GM18868 (cell line): Measurements from ENCODE around the gene ALKBH7.
"Not testable (repeated sequence)": the region's sequence is repeated elsewhere in the genome, so short reads cannot be mapped to it uniquely, and the experiment has no call there.

ENCODE experiments used
- ATAC-seq: cut with Tn5 transposase; IDR thresholded peaks from one replicate; pipeline ENCODE4 v1.9.1; 2021; ENCODE audit warnings: mild to moderate bottlenecking, moderate library complexity; ENCODE audit not compliant: unreplicated experiment

The ALKBH7 gene

GRCh38 chr19:6396305-6396704 lies 23.7 kb downstream of the ALKBH7 start:
- ATAC-seq: no peak

- not testable (repeated sequence) for ATAC-seq
These were observed 27.7 kb downstream of the ALKBH7 start for GRCh38 chr19:6400062-6400944.

DNA sequence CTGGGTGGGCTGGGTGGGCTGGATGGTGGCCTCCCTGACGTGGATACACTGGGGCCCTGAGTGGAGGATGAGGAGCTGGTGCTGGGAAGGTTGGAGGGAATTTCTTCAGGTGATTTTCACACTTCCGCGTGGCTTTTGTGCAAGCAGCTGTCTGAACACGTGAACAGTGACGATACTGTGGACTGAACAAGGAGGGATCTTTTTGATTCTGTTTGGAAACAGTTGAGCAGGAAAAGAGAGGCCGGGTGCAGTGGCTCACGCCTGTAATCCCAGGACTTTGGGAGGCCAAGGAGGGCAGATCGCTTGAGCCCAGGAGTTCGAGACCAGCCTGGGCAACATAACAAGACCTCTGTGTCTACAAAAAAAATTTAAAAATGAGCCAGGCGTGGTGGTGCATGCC lies 29.5 kb downstream of the ALKBH7 start:
- no peak for ATAC-seq

- ATAC-seq: no peak
These were observed 30.4 kb downstream of the ALKBH7 start for GRCh38 chr19:6402837-6403608.

- ATAC-seq: no peak
These were observed 33.8 kb downstream of the ALKBH7 start for GRCh38 chr19:6406401-6406800.

DNA sequence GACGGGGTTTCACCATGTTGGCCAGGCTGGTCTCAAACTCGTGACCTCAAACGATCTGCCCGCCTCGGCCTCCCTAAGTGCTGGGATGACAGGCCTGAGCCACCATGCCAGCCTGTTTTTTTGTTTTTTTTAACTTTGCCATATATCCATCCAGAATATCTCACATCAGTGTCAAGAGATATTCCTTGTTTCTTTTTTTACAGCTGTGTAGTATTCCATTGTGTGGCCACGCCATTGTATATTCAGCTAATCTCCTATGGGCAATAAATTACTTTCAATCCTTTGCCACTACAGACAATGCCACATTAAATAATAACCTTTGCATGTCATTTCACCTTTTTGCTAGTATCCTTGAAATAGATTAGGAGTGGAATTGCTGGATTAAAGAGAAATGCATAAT lies 36.8 kb downstream of the ALKBH7 start:
- ATAC-seq: no peak

GRCh38 chr19:6412061-6412446 lies 39.5 kb downstream of the ALKBH7 start:
- no peak for ATAC-seq

DNA sequence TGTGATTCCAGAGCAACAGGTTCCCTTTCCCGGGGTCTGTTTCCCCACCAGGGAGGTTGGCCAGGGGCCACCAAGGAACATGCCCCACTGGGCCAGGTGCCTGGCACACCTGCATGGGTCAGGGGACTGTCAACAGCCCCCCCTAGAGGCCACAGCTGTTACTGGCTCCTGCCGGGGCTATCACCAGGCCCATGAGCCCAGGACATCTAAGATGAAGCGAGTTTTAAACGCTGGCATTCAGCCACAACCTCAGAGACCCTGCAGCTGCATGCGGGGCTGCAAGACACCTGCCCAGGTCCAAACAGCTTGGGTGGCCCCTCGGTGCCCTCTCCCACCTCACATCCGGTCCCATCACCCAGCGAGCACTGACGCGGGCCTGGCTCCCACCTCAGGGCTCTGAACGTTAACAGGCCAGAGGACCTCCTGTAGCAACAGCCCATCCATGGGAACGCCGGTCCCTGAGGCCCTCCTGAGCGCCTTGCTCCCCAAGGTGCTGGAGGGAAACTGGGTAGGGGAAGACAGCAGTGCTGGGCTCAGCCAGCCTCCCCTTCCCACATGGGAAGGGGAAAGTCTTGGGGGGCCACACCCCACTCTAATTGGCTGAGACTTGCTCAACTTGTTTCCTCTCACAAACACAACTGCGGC lies 40.0 kb downstream of the ALKBH7 start:
- no peak for ATAC-seq

DNA sequence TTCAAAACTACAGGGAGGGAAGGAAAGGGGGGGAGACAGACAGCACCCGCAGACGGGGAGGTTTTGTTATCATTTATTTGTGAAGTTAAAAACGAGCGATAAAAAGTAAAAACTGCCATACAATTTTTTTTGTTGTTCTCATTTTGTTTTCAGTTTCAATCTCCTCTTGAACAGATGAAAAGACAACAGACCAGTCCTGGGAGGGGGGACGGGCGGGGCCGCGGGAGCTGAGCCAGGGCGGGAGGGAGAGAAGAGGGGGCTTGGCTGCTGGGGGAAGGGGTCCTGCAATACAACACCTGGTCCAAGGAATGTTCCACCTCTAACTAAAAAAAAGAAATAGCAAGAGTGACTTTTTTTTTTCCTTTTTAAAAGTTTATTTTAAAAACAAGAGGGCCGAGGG lies 40.7 kb downstream of the ALKBH7 start:
- no peak for ATAC-seq

DNA sequence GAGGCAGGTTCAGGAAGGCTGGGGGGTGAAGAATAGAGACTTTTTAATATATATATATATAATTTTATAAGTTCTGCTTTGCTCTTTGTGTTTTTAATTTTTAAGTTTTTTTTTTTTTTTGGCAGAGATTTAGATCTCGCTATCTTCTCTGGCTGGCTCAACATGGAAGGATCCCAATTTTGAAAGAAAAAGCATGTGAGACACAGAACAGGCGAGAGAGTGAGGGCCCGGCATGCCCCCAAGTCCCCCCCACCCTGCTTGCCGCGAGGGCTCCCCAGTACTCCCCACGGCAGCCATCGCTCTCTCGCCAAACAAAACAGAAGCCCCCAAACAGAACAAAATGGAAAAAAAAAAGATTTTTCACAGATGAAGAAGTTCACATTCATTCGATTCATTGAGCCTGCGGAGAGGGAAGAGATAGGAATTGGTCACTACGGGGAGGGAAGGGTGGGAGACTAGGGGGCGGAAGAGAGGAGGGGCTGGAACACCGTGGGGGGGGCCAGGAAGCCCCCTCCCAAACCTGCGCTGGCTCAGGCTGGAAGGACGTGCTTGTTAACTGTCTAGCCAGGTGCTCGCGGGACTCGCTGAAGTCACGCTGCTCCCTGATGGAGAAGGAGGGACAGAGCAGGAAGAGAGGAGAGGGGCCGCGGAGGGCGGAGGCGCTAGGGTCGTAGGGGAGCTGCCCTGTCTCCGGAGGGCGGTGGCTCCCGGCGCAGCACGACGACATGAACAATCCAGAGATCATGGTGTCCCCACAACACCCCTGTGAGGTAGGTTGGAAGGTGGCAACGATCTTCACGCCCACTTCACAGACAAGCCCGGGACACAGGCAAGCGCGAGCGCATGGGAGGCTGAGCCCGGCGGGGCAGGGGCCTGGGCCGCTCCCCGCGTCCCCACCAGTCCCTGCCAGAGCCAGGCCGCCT lies 41.4 kb downstream of the ALKBH7 start:
- no peak for ATAC-seq

- no peak for ATAC-seq
These were observed 42.4 kb downstream of the ALKBH7 start for GRCh38 chr19:6414793-6415590.

DNA sequence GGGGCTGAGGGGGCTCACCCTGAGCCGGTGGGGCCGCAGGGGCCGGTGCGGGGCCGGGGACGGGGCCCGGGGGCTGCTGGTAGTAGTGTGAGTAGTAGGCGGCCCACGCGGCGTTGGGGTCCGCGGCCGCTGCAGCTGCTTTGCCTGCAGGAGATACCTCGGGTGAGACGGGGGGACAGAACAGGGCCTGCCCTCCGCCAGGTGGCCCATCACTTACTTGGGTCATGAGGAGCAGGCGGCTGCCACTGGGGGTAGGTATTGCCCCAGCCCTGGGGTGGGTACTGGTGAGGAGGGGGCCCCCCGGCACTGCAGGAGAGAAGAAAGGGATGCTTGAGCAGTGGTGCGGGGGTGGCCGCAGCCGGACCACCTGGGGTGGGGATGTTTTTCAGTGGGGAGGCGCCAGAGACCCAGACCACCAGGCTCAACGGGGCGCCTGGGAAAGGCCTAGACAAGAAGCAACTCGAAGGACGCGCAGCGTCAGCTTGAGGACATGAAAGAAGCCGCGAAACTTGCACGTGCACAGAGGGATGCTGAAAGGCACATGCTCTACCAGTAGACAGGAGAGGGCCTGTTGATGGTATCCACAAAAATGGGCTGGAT lies 43.1 kb downstream of the ALKBH7 start:
- ATAC-seq: no peak

DNA sequence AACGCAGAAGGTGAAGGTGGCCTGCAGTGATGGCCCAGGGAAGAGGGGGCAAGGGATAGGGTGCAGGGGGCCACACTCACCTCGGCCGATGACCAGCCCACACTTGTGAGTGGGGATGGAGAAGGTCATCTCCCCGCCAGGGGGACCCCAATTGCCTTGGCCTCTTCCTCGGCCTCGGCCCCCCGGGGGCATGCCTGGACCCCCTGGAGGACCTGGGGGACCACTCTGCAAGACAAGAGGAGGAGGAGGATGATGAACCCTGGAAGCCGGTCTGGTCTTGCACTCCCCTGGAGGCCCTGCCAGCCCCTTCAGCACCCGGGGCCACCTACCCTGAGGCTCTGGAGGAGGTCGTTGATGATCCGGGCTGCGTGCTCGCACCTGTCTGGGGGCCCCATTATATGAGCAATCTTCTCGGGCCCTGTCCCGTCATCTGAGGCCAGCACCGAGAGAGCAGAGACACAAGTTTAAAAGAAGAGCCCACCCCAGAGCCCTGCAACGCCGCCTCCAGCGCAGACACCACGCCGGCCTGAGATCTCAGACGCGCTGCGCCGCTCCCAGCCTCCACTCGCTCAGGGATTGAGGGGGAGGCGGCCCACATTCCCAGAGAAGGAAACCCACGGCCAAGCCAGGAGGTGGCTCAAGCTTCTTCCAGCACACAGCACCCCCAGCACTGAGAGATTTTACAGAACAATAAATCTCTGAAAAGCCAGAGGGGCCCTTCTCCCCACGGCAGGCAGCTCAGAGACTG lies 44.2 kb downstream of the ALKBH7 start:
- no peak for ATAC-seq

DNA sequence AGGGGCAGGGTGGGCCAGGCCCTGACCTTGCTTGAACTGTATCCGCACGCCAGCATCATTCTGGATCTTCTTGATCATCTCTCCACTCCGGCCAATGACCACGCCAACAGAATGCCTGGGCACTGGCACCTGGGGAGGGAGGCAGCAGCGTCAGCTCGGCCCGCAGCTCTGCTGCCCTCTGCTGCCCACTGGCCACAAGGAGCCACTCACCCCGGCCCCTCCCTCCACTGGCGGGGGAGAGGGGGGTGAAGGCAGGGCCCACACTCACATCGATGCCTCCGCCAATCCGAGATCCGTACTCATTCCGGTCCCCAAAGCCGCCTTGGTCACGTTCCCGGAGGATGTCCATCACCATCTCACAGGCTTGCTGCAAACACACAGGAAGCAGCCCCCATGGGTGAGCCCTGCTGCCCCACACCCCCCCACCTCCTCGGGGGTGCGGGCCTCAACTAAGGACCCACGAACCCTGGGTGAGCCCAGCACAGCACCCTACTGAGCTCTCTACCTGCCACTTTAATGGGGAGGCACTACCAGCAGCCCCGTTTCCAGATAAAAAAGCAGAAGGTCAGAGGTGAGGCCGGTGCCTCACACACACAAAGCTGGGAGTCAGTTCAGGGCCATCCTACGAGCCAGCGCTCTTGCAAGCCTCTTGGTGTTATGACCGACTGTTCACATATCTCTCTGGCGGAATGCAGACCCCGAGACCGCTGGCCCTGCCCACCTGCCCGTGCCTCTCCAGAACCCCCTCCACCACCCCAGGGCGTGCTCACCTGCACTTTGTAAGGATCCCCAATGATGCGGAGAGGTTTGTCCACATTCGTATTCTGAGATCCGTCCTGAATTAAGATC lies 45.3 kb downstream of the ALKBH7 start:
- ATAC-seq: no peak

DNA sequence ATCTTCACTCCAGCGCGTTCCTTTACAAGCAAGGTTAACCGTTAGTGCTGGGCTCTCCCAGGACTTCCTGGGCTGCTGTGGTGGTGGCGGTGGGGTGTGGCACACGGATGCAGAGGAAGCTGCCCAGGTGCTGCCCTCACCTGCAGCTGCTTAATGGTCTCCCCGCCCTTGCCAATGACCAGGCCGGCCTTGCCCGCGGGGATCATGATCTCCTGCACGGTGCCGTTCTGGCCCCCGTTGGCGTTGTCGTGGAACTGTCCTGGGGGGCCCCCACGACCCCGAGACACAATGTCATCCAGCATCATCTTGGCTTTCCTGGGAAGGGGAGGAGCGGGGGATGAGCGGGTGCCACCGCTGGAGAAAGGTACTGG lies 46.0 kb downstream of the ALKBH7 start:
- ATAC-seq: no peak

DNA sequence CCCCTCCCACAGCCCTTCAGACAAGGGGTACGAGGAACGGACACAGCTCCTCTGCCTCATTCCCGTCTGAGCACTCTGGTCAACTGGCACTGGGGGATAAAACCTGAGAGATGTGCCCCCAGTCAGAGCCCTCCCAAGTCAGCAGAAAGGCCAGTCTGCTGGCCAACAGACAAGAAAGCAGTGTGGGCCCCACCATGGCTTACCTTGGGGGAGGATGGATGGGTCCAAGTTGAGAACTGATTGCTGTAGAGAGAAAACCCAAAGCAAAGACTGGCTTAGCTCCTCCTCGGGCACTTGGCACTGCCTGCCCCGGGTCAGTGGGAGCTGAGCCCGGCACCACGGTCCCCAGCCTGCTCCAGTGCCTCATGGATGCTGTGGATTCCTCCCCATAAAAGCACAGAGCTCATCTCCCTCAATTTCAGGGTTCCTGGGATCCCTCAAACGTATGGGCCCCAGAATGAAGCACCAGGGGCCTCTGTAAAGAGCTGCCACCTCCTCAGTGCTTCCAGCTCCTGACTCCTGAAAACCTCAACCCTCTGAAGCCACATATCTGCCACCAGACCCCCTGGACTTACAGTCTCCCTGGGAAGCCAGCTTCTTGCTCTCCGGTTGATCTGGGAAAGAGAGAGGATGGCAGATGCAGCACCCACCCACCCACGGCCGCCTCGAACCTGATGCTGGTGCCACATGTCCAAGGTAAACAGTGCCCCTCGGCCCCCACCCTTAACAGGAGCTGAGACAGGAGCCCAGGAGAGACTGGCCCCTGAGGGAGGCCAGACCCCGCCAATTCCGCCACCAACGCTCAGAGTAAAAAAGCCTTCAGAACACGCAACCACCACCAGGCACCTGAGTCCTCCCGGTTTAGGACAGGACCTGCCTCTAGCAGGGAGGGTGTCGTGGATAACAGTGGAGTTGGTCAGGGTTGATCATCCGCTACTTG lies 48.8 kb downstream of the ALKBH7 start:
- ATAC-seq: no peak
